KMS-11 (cell line): Measurements from ENCODE around the gene SPOPL.

Source experiments
- H2AFZ ChIP-seq: fragments of 200-600 bp; sonication (generic); 2 replicates; pipeline ENCODE4 v1.6.1; 2016; ENCODE audit warnings: antibody characterized with exemption, mixed run types, low read depth
- H3K27ac ChIP-seq: fragments of 200-600 bp; sonication (generic); 2 replicates; pipeline ENCODE4 v1.6.1; 2016; ENCODE audit warnings: mild to moderate bottlenecking, mixed run types
- H3K27me3 ChIP-seq: fragments of 200-600 bp; sonication (generic); 2 replicates; pipeline ENCODE4 v1.6.1; 2017; ENCODE audit warnings: mild to moderate bottlenecking, low read depth, mixed run types, moderate library complexity; ENCODE audit not compliant: insufficient read depth
- H3K36me3 ChIP-seq: fragments of 200-600 bp; sonication (generic); 2 replicates; pipeline ENCODE4 v1.6.1; 2017; ENCODE audit warnings: mild to moderate bottlenecking, mixed run types; ENCODE audit not compliant: insufficient read depth
- H3K4me1 ChIP-seq: fragments of 200-600 bp; sonication (generic); 2 replicates; pipeline ENCODE4 v1.6.1; 2016; ENCODE audit warnings: mild to moderate bottlenecking, low read depth, mixed run types; ENCODE audit not compliant: poor library complexity, severe bottlenecking
- H3K4me2 ChIP-seq: fragments of 200-600 bp; sonication (generic); 2 replicates; pipeline ENCODE4 v1.7.0; 2016; ENCODE audit warnings: mild to moderate bottlenecking, mixed run types
- H3K4me3 ChIP-seq: fragments of 200-600 bp; sonication (generic); IDR thresholded peaks from 2 replicates; pipeline ENCODE4 v1.6.1; 2017; ENCODE audit warnings: low read depth, low read length, mixed read lengths; ENCODE audit not compliant: insufficient read depth
- H3K79me2 ChIP-seq: fragments of 200-600 bp; sonication (generic); 2 replicates; pipeline ENCODE4 v1.6.1; 2016; ENCODE audit warnings: low read depth, mixed run types; ENCODE audit not compliant: insufficient read depth
- H3K9ac ChIP-seq: fragments of 200-600 bp; sonication (generic); 2 replicates; pipeline ENCODE4 v1.6.1; 2016; ENCODE audit warnings: mild to moderate bottlenecking, mixed run types
- H4K20me1 ChIP-seq: fragments of 200-600 bp; sonication (generic); 2 replicates; pipeline ENCODE4 v1.6.1; 2016; ENCODE audit warnings: mild to moderate bottlenecking, mixed run types; ENCODE audit not compliant: insufficient read depth
- CTCF ChIP-seq: fragments of 200-600 bp; sonication (generic); conservative IDR thresholded peaks from 2 replicates; pipeline ENCODE4 v1.6.1; 2017; ENCODE audit warnings: low read depth, mild to moderate bottlenecking, antibody characterized with exemption, low read length, moderate library complexity, mixed read lengths

The SPOPL gene

GRCh38 chr2:138470941-138471340 is 30.6 kb upstream of the SPOPL start:
- Histone ChIP-seq H4K20me1 (no peaks in the 10 kb centered on the region), H3K4me3 (no peak overlapping the region), H3K36me3 (no peaks in the 10 kb centered on the region), H3K9ac (no peak overlapping the region), H3K4me1 (no peaks in the 10 kb centered on the region), H2AFZ (no peak overlapping the region), H3K27ac (no peak overlapping the region), H3K27me3 (no peaks in the 10 kb centered on the region), H3K4me2 (no peak overlapping the region), H3K79me2 (no peaks in the 10 kb centered on the region)
- TF ChIP-seq CTCF: no peak

- Histone ChIP-seq H3K9ac (no peak overlapping the region), H3K27me3 (no peaks in the 10 kb centered on the region), H2AFZ (no peak overlapping the region), H3K79me2 (no peaks in the 10 kb centered on the region), H4K20me1 (no peaks in the 10 kb centered on the region), H3K4me2 (no peak overlapping the region), H3K27ac (no peak overlapping the region), H3K36me3 (no peaks in the 10 kb centered on the region), H3K4me3 (no peak overlapping the region), H3K4me1 (no peaks in the 10 kb centered on the region)
- no peak for TF ChIP-seq CTCF
Observed at GRCh38 chr2:138474100-138474825, 27.3 kb upstream of the SPOPL start.

- Histone ChIP-seq H3K4me3 (no peak overlapping the region), H3K27me3 (no peaks in the 10 kb centered on the region), H3K36me3 (no peaks in the 10 kb centered on the region), H2AFZ (no peak overlapping the region), H3K4me1 (no peaks in the 10 kb centered on the region), H3K27ac (no peak overlapping the region), H4K20me1 (no peaks in the 10 kb centered on the region), H3K4me2 (no peak overlapping the region), H3K79me2 (no peaks in the 10 kb centered on the region), H3K9ac (no peak overlapping the region)
- TF ChIP-seq CTCF: no peak
Observed at GRCh38 chr2:138475277-138475776, 26.2 kb upstream of the SPOPL start.

- no peak for TF ChIP-seq CTCF
- no peak overlapping the region for H3K4me2 ChIP-seq
- H3K27me3 ChIP-seq: no peaks in the 10 kb centered on the region
Observed at GRCh38 chr2:138476186-138476585, 25.4 kb upstream of the SPOPL start.

More at GRCh38 chr2:138476186-138476585, 25.4 kb upstream of the SPOPL start:
- H3K4me1 ChIP-seq: no peaks in the 10 kb centered on the region
- H3K36me3 ChIP-seq: no peaks in the 10 kb centered on the region
- no peaks in the 10 kb centered on the region for H3K79me2 ChIP-seq
- no peak overlapping the region for H3K9ac ChIP-seq
- no peak overlapping the region for H2AFZ ChIP-seq
- H3K27ac ChIP-seq: no peak overlapping the region
- H3K4me3 ChIP-seq: no peak overlapping the region
- H4K20me1 ChIP-seq: no peaks in the 10 kb centered on the region
